ENCODE measurements around the gene DENND4B.
A peak's percentile ranks its signal among the peaks of the same experiment; 100 is the strongest.
"Not testable (repeated sequence)": the region's sequence is repeated elsewhere in the genome, so short reads cannot be mapped to it uniquely, and the experiment has no call there.

Gene DENND4B

GRCh38 chr1:153946622-153947241 lies at the start of gene DENND4B:
Gene DENND4B, minus strand, starts transcription at chr1:153946718. Its CDS starts 2,344 bp downstream, at chr1:153944374.
- in situ Hi-C loops (cut with HindIII; ENCODE audit: low pct_unique_long_range_greater_than_20kb, low sequenced_read_pairs): no loop called here

GRCh38 chr1:153995640-153996039 lies 49.1 kb upstream of the DENND4B start:
- no peak for TF ChIP-seq JUND (IDR thresholded peaks at IDR 0.05; ENCODE audit: low read depth)
- in situ Hi-C loops (cut with HindIII; ENCODE audit: low pct_unique_long_range_greater_than_20kb, low sequenced_read_pairs): no loop called here

More at GRCh38 chr1:153946622-153947241, at the start of gene DENND4B:
- no peak for TF ChIP-seq JUND (IDR thresholded peaks at IDR 0.05; ENCODE audit: low read depth)
- peak; percentile 88 to 97 for DNase-seq (ENCODE audit: low read depth in 1 of 2, low spot score in 1 of 2)

GRCh38 chr1:153995202-153995601 lies 48.7 kb upstream of the DENND4B start:
- no peak for DNase-seq (ENCODE audit: low read depth in 1 of 2, low spot score in 1 of 2)
- in situ Hi-C loops (cut with HindIII; ENCODE audit: low pct_unique_long_range_greater_than_20kb, low sequenced_read_pairs): no loop called here
- no peak for TF ChIP-seq JUND (IDR thresholded peaks at IDR 0.05; ENCODE audit: low read depth)

More at GRCh38 chr1:153995640-153996039, 49.1 kb upstream of the DENND4B start:
- DNase-seq (ENCODE audit: low read depth in 1 of 2, low spot score in 1 of 2): no peak

- in situ Hi-C loops (cut with HindIII; ENCODE audit: low pct_unique_long_range_greater_than_20kb, low sequenced_read_pairs): no loop called here
- no peak for DNase-seq (ENCODE audit: low read depth in 1 of 2, low spot score in 1 of 2)
- no peak for TF ChIP-seq JUND (IDR thresholded peaks at IDR 0.05; ENCODE audit: low read depth)
Observed at GRCh38 chr1:153991806-153992205, 45.3 kb upstream of the DENND4B start.

GRCh38 chr1:153991151-153991630 lies 44.7 kb upstream of the DENND4B start:
- no peak for TF ChIP-seq JUND (IDR thresholded peaks at IDR 0.05; ENCODE audit: low read depth)
- in situ Hi-C loops (cut with HindIII; ENCODE audit: low pct_unique_long_range_greater_than_20kb, low sequenced_read_pairs): no loop called here

GRCh38 chr1:153990468-153991150 lies 44.1 kb upstream of the DENND4B start, which contains the start of gene RPS27:
Gene RPS27, plus strand, starts transcription at chr1:153990762. Its CDS starts 35 bp downstream, at chr1:153990797.
- DNase-seq (ENCODE audit: low read depth in 1 of 2, low spot score in 1 of 2): peak; percentile 93 to 100
- TF ChIP-seq JUND (IDR thresholded peaks at IDR 0.05; ENCODE audit: low read depth): no peak
- in situ Hi-C loops (cut with HindIII; ENCODE audit: low pct_unique_long_range_greater_than_20kb, low sequenced_read_pairs): no loop called here

More at GRCh38 chr1:153991151-153991630, 44.7 kb upstream of the DENND4B start:
- no peak for DNase-seq (ENCODE audit: low read depth in 1 of 2, low spot score in 1 of 2)

- TF ChIP-seq JUND (IDR thresholded peaks at IDR 0.05; ENCODE audit: low read depth): no peak
- no peak for DNase-seq (ENCODE audit: low read depth in 1 of 2, low spot score in 1 of 2)
- in situ Hi-C loops (cut with HindIII; ENCODE audit: low pct_unique_long_range_greater_than_20kb, low sequenced_read_pairs): no loop called here
Observed at GRCh38 chr1:153987621-153988020, 41.1 kb upstream of the DENND4B start.

GRCh38 chr1:153985941-153986761 lies 39.6 kb upstream of the DENND4B start, which contains the start of gene RAB13:
Gene RAB13, minus strand, starts transcription at chr1:153986339. Its CDS starts 103 bp downstream, at chr1:153986236.
- DNase-seq (ENCODE audit: low read depth in 1 of 2, low spot score in 1 of 2): peak; percentile 84 to 93
- no peak for TF ChIP-seq JUND (IDR thresholded peaks at IDR 0.05; ENCODE audit: low read depth)
- in situ Hi-C loops (cut with HindIII; ENCODE audit: low pct_unique_long_range_greater_than_20kb, low sequenced_read_pairs): no loop called here

- in situ Hi-C loops (cut with HindIII; ENCODE audit: low pct_unique_long_range_greater_than_20kb, low sequenced_read_pairs): no loop called here
- DNase-seq (ENCODE audit: low read depth in 1 of 2, low spot score in 1 of 2): no peak
- TF ChIP-seq JUND (IDR thresholded peaks at IDR 0.05; ENCODE audit: low read depth): no peak
Observed at GRCh38 chr1:153985341-153985912, 38.9 kb upstream of the DENND4B start.

GRCh38 chr1:153984123-153984894 lies 37.8 kb upstream of the DENND4B start:
- TF ChIP-seq JUND (IDR thresholded peaks at IDR 0.05; ENCODE audit: low read depth): no peak
- DNase-seq (ENCODE audit: low read depth in 1 of 2, low spot score in 1 of 2): no peak
- in situ Hi-C loops (cut with HindIII; ENCODE audit: low pct_unique_long_range_greater_than_20kb, low sequenced_read_pairs): no loop called here

- DNase-seq (ENCODE audit: low read depth in 1 of 2, low spot score in 1 of 2); in situ Hi-C loops (cut with HindIII; ENCODE audit: low pct_unique_long_range_greater_than_20kb, low sequenced_read_pairs): not testable (repeated sequence)
Observed at GRCh38 chr1:153981735-153982134, 35.2 kb upstream of the DENND4B start.

GRCh38 chr1:153979091-153979490 lies 32.6 kb upstream of the DENND4B start:
- in situ Hi-C loops (cut with HindIII; ENCODE audit: low pct_unique_long_range_greater_than_20kb, low sequenced_read_pairs); DNase-seq (ENCODE audit: low read depth in 1 of 2, low spot score in 1 of 2): not testable (repeated sequence)
